Adrenal gland (tissue), 12 donors: ENCODE results near the gene MINDY4. TPM values are rescaled to one million over a fixed set of nuclear protein-coding genes. Genes with fewer than 3 reads are reported as not detected.

Experiments used
- DNase-seq, 7 donors: peaks; one replicate each; pipeline ENCODE4 v3.0.0-alpha.2; 2019 to 2020
- H3K27ac ChIP-seq, 5 donors: fragments of 200-600 bp; sonication (generic) in 4 of 5; 1 replicate in 3 of 5; 2 replicates in 2 of 5; pipeline versions ENCODE4 v1.5.1 to v1.8.0; 2016 to 2020; ENCODE audit warnings: mild to moderate bottlenecking in 1 of 5
- H3K27me3 ChIP-seq: fragments of 200-600 bp; 2 replicates; pipeline ENCODE4 v1.8.0; 2021
- H3K36me3 ChIP-seq, 2 donors: fragments of 200-600 bp; replicated peaks in 1 of 2; 1 replicate in 1 of 2; 2 replicates in 1 of 2; pipeline versions ENCODE4 v1.5.1 to v1.8.0; 2018 to 2022
- H3K4me1 ChIP-seq, 2 donors: fragments of 200-600 bp; replicated peaks in 1 of 2; 1 replicate in 1 of 2; 2 replicates in 1 of 2; pipeline versions ENCODE4 v1.5.1 to v1.8.0; 2018 to 2021
- H3K4me3 ChIP-seq, 4 donors: fragments of 200-600 bp; sonication (generic) in 3 of 4; one replicate each; pipeline ENCODE4 v1.5.1; 2016 to 2018
- H3K9me3 ChIP-seq, 3 donors: fragments of 200-600 bp; sonication (generic) in 1 of 3; replicated peaks in 1 of 3; 1 replicate in 2 of 3; 2 replicates in 1 of 3; pipeline versions ENCODE4 v1.5.1 to v1.8.0; 2016 to 2021
- CTCF ChIP-seq, 6 experiments: fragments of 450-650 bp in 4 of 6; fragments of 200-600 bp in 2 of 6; sonication (generic) in 1 of 6; IDR thresholded peaks; 1 replicate in 5 of 6; 2 replicates in 1 of 6; pipeline versions ENCODE4 v1.5.1 to v1.8.0; 2016 to 2021; ENCODE audit warnings: antibody characterized with exemption in 6 of 6, mild to moderate bottlenecking in 2 of 6, moderate library complexity in 1 of 6
- POLR2A ChIP-seq, 2 donors: fragments of 450-650 bp; IDR thresholded peaks; one replicate each; pipeline ENCODE4 v1.6.1; 2017; ENCODE audit warnings: antibody characterized with exemption in 2 of 2, mild to moderate bottlenecking in 2 of 2, moderate library complexity in 1 of 2
- WGBS, 4 donors: extraction: QIAGEN DNeasy Blood & Tissue Kit in 2 of 4; methylation state at CpG; one replicate each; pipeline versions ENCODE4 v1.1.5 to v1.1.7; 2013 to 2017; 5-methylcytosine and 5-hydroxymethylcytosine counted together
- intact Hi-C, 2 donors: fragments of 100-400 bp; cut with DNase I; formaldehyde crosslinking; loops; one replicate each; pipeline versions ENCODE4 v1.14.1 to v1.15.0; 2022 to 2023
- polyA plus RNA-seq, 3 donors: library from polyadenylated mRNA; stranded (reverse); fragments of 200-250 nt in 2 of 3; fragments of 350-450 nt in 1 of 3; fragmentation: Illumina TruSeq in 1 of 3; extraction: RNeasy Lipid Tissue Mini Kit (QIAGEN cat#74804) in 1 of 3; gene quantifications; one replicate each; pipeline ENCODE4 v1.2.3, GENCODE V29; 2013 to 2014
- total RNA-seq, 9 donors: library from RNA; depleted of rRNA in 4 of 9; stranded (reverse); fragments of >200 nt in 4 of 9; fragments of 120-200 nt in 1 of 9; fragmentation: NEBNext Ultra II Directional in 1 of 9; extraction: Animal tissue kit (Norgen Biotek cat#: 25700) in 1 of 9; gene quantifications; one replicate each; pipeline versions ENCODE4 v1.1.0 to v1.2.4, GENCODE V29; 2013 to 2023
- donor health status: healthy with polysubstance abuse.
- donor health status: Bipolar disorder and iron deficiency.
- donor health status: DM: yes; HTN: yes; CAD: no.
- donor health status: DM: no; HTN: no; CAD: no.
- donor health status: DM: no; HTN: no; CAD: no.
- donor health status: DM: yes; HTN: yes; CAD: no.

The MINDY4 gene
- total and polyA plus RNA-seq, 12 donors: 4.8 to 19.9 (median 7.3) TPM

- Histone ChIP-seq H3K36me3 (peaks cover 0 to 3% of the 10 kb centered on the region in 2 donors), H3K4me1 (no peaks in the 10 kb centered on the region), H3K4me3 (no peak overlapping the region), H3K27me3 (no peaks in the 10 kb centered on the region), H3K27ac (no peak overlapping the region), H3K9me3 (peaks cover 0 to 3% (median 0%) of the 10 kb centered on the region in 3 donors)
- intact Hi-C loops: no loop called here
- 82 to 94% (median 88%) methylated on average over 4 of the region's 4 CpGs for WGBS, 4 donors
- peak in 2 of 7 donors; percentile 3 to 36 for DNase-seq
- TF ChIP-seq CTCF (IDR thresholded peaks at IDR 0.05) (no peak), POLR2A (IDR thresholded peaks at IDR 0.05) (no peak)
Measured at GRCh38 chr7:30837581-30837980, 66.4 kb downstream of the MINDY4 start.

- DNase-seq: peak in 2 of 7 donors; percentile 7 to 10
- Histone ChIP-seq H3K9me3 (peaks cover 0 to 3% (median 0%) of the 10 kb centered on the region in 3 donors), H3K4me1 (no peaks in the 10 kb centered on the region), H3K27ac (no peak overlapping the region), H3K4me3 (no peak overlapping the region), H3K27me3 (no peaks in the 10 kb centered on the region), H3K36me3 (peaks cover 0 to 3% of the 10 kb centered on the region in 2 donors)
- TF ChIP-seq POLR2A (IDR thresholded peaks at IDR 0.05) (no peak), CTCF (IDR thresholded peaks at IDR 0.05) (no peak)
- 90 to 100% (median 97%) methylated on average over 5 of the region's 5 CpGs for WGBS, 4 donors
- intact Hi-C loops: no loop called here
Measured at GRCh38 chr7:30838008-30838407, 66.8 kb downstream of the MINDY4 start.

- peak overlapping the region in 2 of 5 donors; percentile 15 to 72 for H3K27ac ChIP-seq
- H3K4me1 ChIP-seq: no peaks in the 10 kb centered on the region
- DNase-seq: peak in 1 of 7 donors; percentile 10
- H3K36me3 ChIP-seq: peaks cover 0 to 3% of the 10 kb centered on the region in 2 donors
- no peaks in the 10 kb centered on the region for H3K9me3 ChIP-seq
- TF ChIP-seq CTCF (IDR thresholded peaks at IDR 0.05): no peak
- no peak overlapping the region for H3K4me3 ChIP-seq
- intact Hi-C loops: no loop called here
- WGBS, 4 donors: 77 to 85% (median 82%) methylated on average over 6 of the region's 6 CpGs
- no peaks in the 10 kb centered on the region for H3K27me3 ChIP-seq
Measured at GRCh38 chr7:30840141-30841024, 69.2 kb downstream of the MINDY4 start.

GRCh38 chr7:30841025-30841735, 70.0 kb downstream of the MINDY4 start:
- Histone ChIP-seq H3K9me3 (no peaks in the 10 kb centered on the region), H3K27me3 (no peaks in the 10 kb centered on the region), H3K4me3 (no peak overlapping the region), H3K36me3 (peaks cover 0 to 3% of the 10 kb centered on the region in 2 donors), H3K27ac (peak overlapping the region in 2 of 5 donors; percentile 15 to 72), H3K4me1 (peaks cover 0 to 3% of the 10 kb centered on the region in 2 donors)
- no peak for DNase-seq
- intact Hi-C loops: no loop called here
- TF ChIP-seq CTCF (IDR thresholded peaks at IDR 0.05): no peak
- TF ChIP-seq POLR2A (IDR thresholded peaks at IDR 0.05): no peak
- WGBS, 4 donors: 76 to 79% (median 78%) methylated on average over 18 to 19 of the region's 19 CpGs
